ENCODE measurements around the gene INO80.

Gene INO80

DNA sequence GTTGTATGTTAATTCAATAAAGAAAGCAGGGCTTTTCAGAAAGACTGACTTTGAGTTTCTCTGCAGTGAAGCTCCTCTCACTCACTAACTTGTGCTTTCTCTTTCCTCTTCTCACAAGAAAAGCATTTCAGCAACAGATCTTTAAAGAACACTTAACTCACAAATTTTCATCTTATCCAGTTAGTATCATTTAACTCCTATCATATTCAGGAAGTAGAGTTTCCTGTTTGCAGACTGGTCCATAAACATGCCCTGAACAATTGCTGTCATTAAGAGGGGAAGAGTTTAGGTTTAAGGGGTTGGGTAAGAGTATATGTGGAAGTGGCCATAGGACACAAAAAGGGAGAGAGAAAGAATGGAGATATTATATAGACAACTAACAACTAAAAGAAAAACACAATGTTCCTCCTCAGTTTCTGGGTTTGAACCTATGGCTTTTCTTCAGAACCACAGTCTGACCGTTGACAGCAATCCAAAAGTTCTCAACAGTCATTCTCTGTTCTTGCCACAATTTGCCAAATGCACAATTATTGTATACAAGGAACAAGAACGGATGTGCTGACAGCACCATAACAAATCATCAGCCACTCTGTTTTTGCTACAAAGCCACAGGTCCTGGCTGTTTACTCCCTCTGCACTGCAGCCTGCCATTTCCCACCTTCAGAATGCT lies 98.9 kb downstream of the INO80 start:
- H3K4me3 ChIP-seq (ENCODE audit: control insufficient read depth, low read depth, low read length) = no peak overlapping the region
- no peak for DNase-seq (ENCODE audit: low read depth)
- TF ChIP-seq, protein P1, sequence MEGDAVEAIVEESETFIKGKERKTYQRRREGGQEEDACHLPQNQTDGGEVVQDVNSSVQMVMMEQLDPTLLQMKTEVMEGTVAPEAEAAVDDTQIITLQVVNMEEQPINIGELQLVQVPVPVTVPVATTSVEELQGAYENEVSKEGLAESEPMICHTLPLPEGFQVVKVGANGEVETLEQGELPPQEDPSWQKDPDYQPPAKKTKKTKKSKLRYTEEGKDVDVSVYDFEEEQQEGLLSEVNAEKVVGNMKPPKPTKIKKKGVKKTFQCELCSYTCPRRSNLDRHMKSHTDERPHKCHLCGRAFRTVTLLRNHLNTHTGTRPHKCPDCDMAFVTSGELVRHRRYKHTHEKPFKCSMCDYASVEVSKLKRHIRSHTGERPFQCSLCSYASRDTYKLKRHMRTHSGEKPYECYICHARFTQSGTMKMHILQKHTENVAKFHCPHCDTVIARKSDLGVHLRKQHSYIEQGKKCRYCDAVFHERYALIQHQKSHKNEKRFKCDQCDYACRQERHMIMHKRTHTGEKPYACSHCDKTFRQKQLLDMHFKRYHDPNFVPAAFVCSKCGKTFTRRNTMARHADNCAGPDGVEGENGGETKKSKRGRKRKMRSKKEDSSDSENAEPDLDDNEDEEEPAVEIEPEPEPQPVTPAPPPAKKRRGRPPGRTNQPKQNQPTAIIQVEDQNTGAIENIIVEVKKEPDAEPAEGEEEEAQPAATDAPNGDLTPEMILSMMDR (IDR thresholded peaks at IDR 0.05; ENCODE audit: control insufficient read depth, insufficient read depth, low read depth, low read length, missing control alignments) = no peak

DNA sequence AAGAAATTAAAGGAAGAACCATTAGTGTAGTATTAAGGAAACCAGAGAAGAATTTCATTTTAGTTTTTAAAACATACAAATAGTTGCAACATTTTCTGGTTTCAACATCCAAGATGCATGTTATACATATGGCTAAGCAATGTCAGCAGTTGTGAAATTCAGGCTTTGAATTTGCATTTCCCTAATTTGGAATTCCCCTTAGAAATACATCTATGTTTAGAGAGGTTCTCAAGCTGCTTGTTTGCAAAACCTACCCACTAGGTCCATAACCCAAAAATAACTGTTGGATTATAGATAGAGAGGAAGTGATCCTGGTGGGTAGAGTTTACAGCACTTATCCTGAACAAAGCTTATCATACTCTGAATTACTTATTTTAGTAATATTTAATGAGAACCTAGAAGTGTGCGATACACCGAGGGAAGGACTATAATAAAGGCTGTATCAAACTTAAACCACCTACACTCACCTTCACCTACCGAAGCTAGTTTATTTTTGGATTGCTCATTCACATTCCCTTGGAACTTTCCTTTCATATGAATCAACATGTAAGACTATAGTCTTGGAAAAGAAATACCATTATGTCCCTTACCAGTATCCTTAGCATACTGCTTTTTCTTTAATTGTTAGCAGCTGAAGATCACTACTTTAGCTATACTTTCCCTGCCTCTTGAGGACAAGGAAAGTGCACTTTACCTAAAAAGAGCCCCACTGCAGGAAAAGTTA lies 102.2 kb downstream of the INO80 start:
- TF ChIP-seq, protein P1 (IDR thresholded peaks at IDR 0.05; ENCODE audit: control insufficient read depth, insufficient read depth, low read depth, low read length, missing control alignments) = no peak
- DNase-seq (ENCODE audit: low read depth) = no peak

GRCh38 chr15:41011055-41011815 lies 104.8 kb downstream of the INO80 start:
- DNase-seq (ENCODE audit: low read depth) = no peak
- TF ChIP-seq, protein P1 (IDR thresholded peaks at IDR 0.05; ENCODE audit: control insufficient read depth, insufficient read depth, low read depth, low read length, missing control alignments) = no peak
- H3K4me3 ChIP-seq (ENCODE audit: control insufficient read depth, low read depth, low read length) = no peak overlapping the region

More for the DNA sequence above, 102.2 kb downstream of the INO80 start:
- no peak overlapping the region for H3K4me3 ChIP-seq (ENCODE audit: control insufficient read depth, low read depth, low read length)

DNA sequence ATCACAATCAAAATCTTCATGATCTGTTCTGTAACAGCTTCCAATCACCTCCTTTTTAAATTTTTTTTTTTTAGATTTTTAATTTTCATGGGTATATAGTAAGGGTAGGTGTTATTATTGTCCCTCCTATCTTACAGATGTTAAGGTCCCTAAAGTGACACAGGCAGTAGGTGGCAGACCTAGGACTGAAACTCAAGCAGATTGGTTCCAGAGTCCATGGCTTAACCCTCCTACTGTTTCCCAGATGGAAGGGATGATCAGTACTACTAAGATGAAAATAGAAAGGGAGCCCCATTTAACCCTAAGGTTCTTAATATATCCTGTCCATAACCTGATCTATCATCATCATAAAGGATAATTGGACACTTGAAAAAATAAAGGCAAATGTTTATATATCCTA lies 105.7 kb downstream of the INO80 start:
- no peak for DNase-seq (ENCODE audit: low read depth)
- no peak overlapping the region for H3K4me3 ChIP-seq (ENCODE audit: control insufficient read depth, low read depth, low read length)
- TF ChIP-seq, protein P1 (IDR thresholded peaks at IDR 0.05; ENCODE audit: control insufficient read depth, insufficient read depth, low read depth, low read length, missing control alignments) = no peak

DNA sequence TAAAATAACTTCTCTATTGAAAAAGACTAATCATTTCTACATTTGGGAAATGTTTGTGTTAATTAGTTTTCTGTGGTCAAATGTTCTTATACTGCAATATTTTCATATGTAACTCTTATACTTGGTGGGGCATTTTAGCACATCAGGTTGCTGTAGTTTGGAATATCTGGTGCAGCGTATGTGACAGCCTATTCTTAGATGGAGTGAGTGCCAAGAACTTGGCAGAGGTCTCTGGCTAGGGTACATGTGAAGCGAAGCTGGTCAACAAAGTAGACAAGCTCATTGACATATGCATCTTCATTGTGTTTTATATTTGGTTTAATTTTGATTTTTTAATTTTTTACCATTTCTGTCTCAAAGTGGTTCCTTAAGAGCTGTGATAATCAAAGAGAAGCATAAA lies 109.6 kb downstream of the INO80 start:
- no peak overlapping the region for H3K4me3 ChIP-seq (ENCODE audit: control insufficient read depth, low read depth, low read length)
- DNase-seq (ENCODE audit: low read depth) = no peak
- TF ChIP-seq, protein P1 (IDR thresholded peaks at IDR 0.05; ENCODE audit: control insufficient read depth, insufficient read depth, low read depth, low read length, missing control alignments) = no peak

DNA sequence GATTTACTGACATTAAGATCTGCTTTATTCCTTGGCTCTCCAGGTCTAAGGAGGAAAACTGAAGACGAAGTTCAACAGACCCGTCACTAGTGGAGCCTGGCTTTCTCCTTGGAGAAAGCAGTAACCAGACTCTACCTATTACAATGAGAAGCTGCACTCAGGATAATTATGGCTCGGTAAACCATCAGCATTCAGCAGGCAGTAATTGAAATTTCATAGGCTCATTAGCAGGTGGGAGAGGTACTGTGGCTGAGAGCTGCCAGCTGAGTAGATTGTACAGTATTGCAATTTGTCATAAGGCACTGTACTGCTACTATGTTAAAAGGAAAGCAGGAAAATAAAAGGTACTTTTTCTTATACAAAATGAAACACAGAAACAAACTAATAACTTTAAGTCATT lies 111.6 kb downstream of the INO80 start:
- H3K4me3 ChIP-seq (ENCODE audit: control insufficient read depth, low read depth, low read length) = no peak overlapping the region
- no peak for DNase-seq (ENCODE audit: low read depth)
- TF ChIP-seq, protein P1 (IDR thresholded peaks at IDR 0.05; ENCODE audit: control insufficient read depth, insufficient read depth, low read depth, low read length, missing control alignments) = no peak

Measured in AG09309 (cell line).